ENCODE results near the gene METTL6.
"Not testable (repeated sequence)": the region's sequence is repeated elsewhere in the genome, so short reads cannot be mapped to it uniquely, and the experiment has no call there.

METTL6 gene

DNA sequence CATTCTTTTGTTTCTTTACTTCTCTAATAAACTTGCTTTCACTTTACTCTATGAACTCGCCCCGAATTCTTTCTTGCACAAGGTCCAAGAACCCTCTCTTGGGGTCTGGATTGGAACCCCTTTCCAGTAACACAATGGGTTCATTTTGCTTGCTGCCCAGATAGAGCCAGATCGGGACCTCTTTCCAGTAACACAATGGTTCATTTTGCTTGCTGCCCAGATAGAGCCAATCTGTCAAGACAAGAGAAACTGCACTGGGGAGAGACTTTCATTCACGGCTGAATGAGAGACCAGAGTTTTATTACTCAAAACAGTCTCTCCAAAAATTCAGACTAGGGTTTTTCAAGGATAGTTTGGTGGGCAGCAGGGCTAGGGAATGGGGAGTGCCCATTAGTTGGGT lies 25.4 kb downstream of the METTL6 start:
- Mint-ChIP-seq H3K27me3 (no peaks in the 10 kb centered on the region), H3K4me1 (ENCODE audit: low read depth) (peaks cover 17% of the 10 kb centered on the region), H3K27ac (no peak overlapping the region), H3K9me3 (no peaks in the 10 kb centered on the region), H3K36me3 (ENCODE audit: low read depth) (peaks cover 3% of the 10 kb centered on the region), H3K4me3 (no peak overlapping the region)
- no peak for DNase-seq

GRCh38 chr3:15399970-15400369 lies 27.4 kb downstream of the METTL6 start:
- Mint-ChIP-seq H3K36me3 (ENCODE audit: low read depth) (peaks cover 3% of the 10 kb centered on the region), H3K27ac (no peak overlapping the region), H3K4me3 (no peak overlapping the region), H3K9me3 (no peaks in the 10 kb centered on the region), H3K27me3 (no peaks in the 10 kb centered on the region), H3K4me1 (ENCODE audit: low read depth) (peaks cover 17% of the 10 kb centered on the region)
- no peak for DNase-seq

DNA sequence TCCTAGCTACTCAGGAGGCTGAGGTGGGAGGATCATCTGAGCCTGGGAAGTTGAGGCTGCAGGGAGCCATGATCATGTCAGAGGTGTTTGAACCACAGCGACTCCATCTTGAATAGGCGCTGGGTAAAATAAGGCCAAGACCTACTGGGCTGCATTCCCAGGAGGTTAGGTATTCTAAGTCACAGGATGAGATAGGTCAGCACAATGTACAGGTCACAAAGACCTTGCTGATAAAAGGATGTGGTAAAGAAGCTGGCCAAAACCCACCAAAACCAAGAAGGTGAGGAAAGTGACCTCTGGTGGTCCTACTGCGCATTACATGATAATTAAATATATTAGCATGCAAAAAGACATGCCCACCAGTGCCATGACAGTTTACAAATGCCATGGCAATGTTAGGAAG lies 28.6 kb downstream of the METTL6 start:
- not testable (repeated sequence) for DNase-seq; H3K9me3 Mint-ChIP-seq; H3K27ac Mint-ChIP-seq; H3K4me3 Mint-ChIP-seq; H3K36me3 Mint-ChIP-seq (ENCODE audit: low read depth); H3K27me3 Mint-ChIP-seq
- H3K4me1 Mint-ChIP-seq (ENCODE audit: low read depth) = peaks cover 17% of the 10 kb centered on the region

- H3K4me1 Mint-ChIP-seq (ENCODE audit: low read depth); H3K27me3 Mint-ChIP-seq; H3K27ac Mint-ChIP-seq; H3K36me3 Mint-ChIP-seq (ENCODE audit: low read depth); DNase-seq; H3K4me3 Mint-ChIP-seq; H3K9me3 Mint-ChIP-seq: not testable (repeated sequence)
These were observed 34.1 kb downstream of the METTL6 start for GRCh38 chr3:15393252-15393651.

DNA sequence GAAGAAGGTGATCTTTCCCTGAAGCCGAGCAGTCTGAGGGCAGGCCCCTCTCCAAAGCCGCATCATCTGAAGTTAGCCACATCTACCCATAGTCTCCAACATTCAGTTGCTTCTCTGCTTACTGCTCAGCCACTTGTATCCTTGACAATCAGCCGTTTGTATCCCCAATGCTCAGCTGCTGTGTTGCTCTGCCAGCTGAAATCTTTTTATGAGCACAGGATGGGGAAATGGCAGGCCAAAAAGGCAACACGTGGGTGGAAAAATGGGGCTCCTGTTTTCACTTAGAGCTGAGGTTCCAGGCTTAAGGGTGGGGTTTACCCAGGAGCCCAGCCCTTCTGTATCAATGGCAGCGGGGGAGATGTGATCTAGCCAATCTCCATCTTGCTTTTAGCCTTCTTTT lies 36.3 kb downstream of the METTL6 start:
- Mint-ChIP-seq H3K4me3 (no peak overlapping the region), H3K36me3 (ENCODE audit: low read depth) (no peaks in the 10 kb centered on the region), H3K4me1 (ENCODE audit: low read depth) (no peaks in the 10 kb centered on the region), H3K9me3 (peaks cover 3% of the 10 kb centered on the region), H3K27me3 (no peaks in the 10 kb centered on the region), H3K27ac (no peak overlapping the region)
- no peak for DNase-seq

DNA sequence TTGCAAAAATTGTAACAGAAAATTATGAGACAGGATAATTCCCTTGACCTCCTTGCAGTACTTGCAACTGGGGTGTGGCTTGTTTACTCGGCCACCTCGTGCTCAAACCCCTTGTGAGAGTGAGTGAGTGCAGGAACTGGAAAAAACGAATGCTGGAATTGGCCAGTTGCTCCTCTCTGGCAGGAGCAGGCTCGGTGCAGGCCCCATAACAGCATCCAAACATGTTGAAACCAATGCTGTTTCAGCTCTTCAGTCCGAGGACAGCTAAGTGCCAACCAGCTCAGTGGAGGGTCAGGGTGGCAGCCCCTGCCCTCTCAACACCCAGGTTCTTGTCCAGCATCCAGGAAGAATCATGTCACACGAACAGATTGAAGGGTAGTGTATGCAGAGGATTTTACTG lies 36.9 kb downstream of the METTL6 start:
- no peaks in the 10 kb centered on the region for H3K4me1 Mint-ChIP-seq (ENCODE audit: low read depth)

GRCh38 chr3:15388335-15388734 lies 39.0 kb downstream of the METTL6 start:
- not testable (repeated sequence) for H3K4me3 Mint-ChIP-seq; H3K27me3 Mint-ChIP-seq; H3K9me3 Mint-ChIP-seq; DNase-seq; H3K4me1 Mint-ChIP-seq (ENCODE audit: low read depth); H3K27ac Mint-ChIP-seq; H3K36me3 Mint-ChIP-seq (ENCODE audit: low read depth)

More for the DNA sequence above, 36.9 kb downstream of the METTL6 start:
- no peak overlapping the region for H3K4me3 Mint-ChIP-seq
- H3K36me3 Mint-ChIP-seq (ENCODE audit: low read depth) = no peaks in the 10 kb centered on the region
- no peak for DNase-seq
- no peaks in the 10 kb centered on the region for H3K27me3 Mint-ChIP-seq
- peaks cover 3% of the 10 kb centered on the region for H3K9me3 Mint-ChIP-seq
- no peak overlapping the region for H3K27ac Mint-ChIP-seq

GRCh38 chr3:15387735-15388134 lies 39.6 kb downstream of the METTL6 start:
- no peaks in the 10 kb centered on the region for H3K4me1 Mint-ChIP-seq (ENCODE audit: low read depth)
- no peak overlapping the region for H3K4me3 Mint-ChIP-seq
- H3K27me3 Mint-ChIP-seq = no peaks in the 10 kb centered on the region
- no peak for DNase-seq
- H3K9me3 Mint-ChIP-seq = peaks cover 3% of the 10 kb centered on the region
- no peaks in the 10 kb centered on the region for H3K36me3 Mint-ChIP-seq (ENCODE audit: low read depth)
- H3K27ac Mint-ChIP-seq = no peak overlapping the region

DNA sequence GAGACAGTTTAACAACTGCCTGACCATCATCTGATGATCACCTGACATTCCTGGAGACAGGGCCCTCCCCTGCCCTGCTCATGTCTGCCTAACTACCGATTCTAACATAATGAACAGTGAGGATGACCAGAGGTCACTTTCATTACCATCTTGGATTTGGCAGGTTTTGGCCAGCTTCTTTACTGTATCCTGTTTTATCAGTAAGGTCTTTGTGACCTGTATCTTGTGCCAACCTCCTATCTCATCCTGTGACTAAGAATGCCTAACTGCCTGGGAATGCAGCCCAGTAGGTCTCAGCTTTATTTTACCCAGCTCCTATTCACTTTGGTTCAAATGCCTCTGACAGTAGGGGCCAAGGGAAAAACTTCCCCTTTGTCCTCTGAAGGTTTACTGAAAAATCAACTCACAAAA lies 40.2 kb downstream of the METTL6 start:
- H3K4me3 Mint-ChIP-seq = no peak overlapping the region
- H3K36me3 Mint-ChIP-seq (ENCODE audit: low read depth) = no peaks in the 10 kb centered on the region
- H3K9me3 Mint-ChIP-seq = peaks cover 3% of the 10 kb centered on the region
- H3K27me3 Mint-ChIP-seq = no peaks in the 10 kb centered on the region
- no peak overlapping the region for H3K27ac Mint-ChIP-seq
- H3K4me1 Mint-ChIP-seq (ENCODE audit: low read depth) = no peaks in the 10 kb centered on the region
- DNase-seq = no peak

- H3K36me3 Mint-ChIP-seq (ENCODE audit: low read depth); H3K27ac Mint-ChIP-seq; DNase-seq; H3K4me3 Mint-ChIP-seq; H3K4me1 Mint-ChIP-seq (ENCODE audit: low read depth); H3K27me3 Mint-ChIP-seq; H3K9me3 Mint-ChIP-seq: not testable (repeated sequence)
These were observed 40.7 kb downstream of the METTL6 start for GRCh38 chr3:15386654-15386955.

GRCh38 chr3:15385901-15386653 lies 41.3 kb downstream of the METTL6 start:
- H3K27ac Mint-ChIP-seq = no peak overlapping the region
- H3K9me3 Mint-ChIP-seq = peaks cover 3% of the 10 kb centered on the region
- H3K36me3 Mint-ChIP-seq (ENCODE audit: low read depth) = no peaks in the 10 kb centered on the region
- no peaks in the 10 kb centered on the region for H3K27me3 Mint-ChIP-seq
- no peak for DNase-seq
- no peaks in the 10 kb centered on the region for H3K4me1 Mint-ChIP-seq (ENCODE audit: low read depth)
- H3K4me3 Mint-ChIP-seq = no peak overlapping the region

DNA sequence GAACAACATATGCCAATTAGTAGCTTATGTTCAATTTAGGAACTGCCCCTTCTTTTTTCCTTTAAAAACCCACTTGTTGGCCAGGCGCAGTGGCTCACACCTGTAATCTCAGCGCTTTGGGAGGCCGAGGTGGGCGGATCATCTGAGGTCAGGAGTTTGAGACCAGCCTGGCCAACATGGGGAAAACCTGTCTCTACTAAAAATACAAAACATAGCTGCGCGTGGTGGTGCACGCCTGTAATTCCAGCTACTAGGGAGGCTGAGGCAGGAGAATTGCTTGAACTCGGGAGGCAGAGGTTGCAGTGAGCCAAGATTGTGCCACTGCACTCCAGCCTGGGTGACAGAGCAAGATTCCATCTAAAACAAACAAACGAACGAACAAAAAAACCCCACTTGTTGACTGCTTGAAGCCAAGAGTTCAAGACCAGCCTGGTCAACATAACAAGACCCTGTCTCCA lies 42.1 kb downstream of the METTL6 start:
- not testable (repeated sequence) for H3K4me3 Mint-ChIP-seq; H3K27ac Mint-ChIP-seq; H3K4me1 Mint-ChIP-seq (ENCODE audit: low read depth); H3K27me3 Mint-ChIP-seq; DNase-seq; H3K9me3 Mint-ChIP-seq; H3K36me3 Mint-ChIP-seq (ENCODE audit: low read depth)

- no peak for DNase-seq
- Mint-ChIP-seq H3K4me3 (no peak overlapping the region), H3K36me3 (ENCODE audit: low read depth) (no peaks in the 10 kb centered on the region), H3K9me3 (peaks cover 3% of the 10 kb centered on the region), H3K27ac (no peak overlapping the region), H3K27me3 (no peaks in the 10 kb centered on the region), H3K4me1 (ENCODE audit: low read depth) (no peaks in the 10 kb centered on the region)
These were observed 42.7 kb downstream of the METTL6 start for GRCh38 chr3:15384510-15385237.

GRCh38 chr3:15382405-15382923 lies 44.9 kb downstream of the METTL6 start:
- H3K4me1 Mint-ChIP-seq (ENCODE audit: low read depth) = peaks cover 7% of the 10 kb centered on the region
- no peaks in the 10 kb centered on the region for H3K36me3 Mint-ChIP-seq (ENCODE audit: low read depth)
- DNase-seq = no peak
- no peak overlapping the region for H3K4me3 Mint-ChIP-seq
- peaks cover 3% of the 10 kb centered on the region for H3K9me3 Mint-ChIP-seq
- H3K27ac Mint-ChIP-seq = no peak overlapping the region
- H3K27me3 Mint-ChIP-seq = no peaks in the 10 kb centered on the region
